Effector memory CD4-positive, alpha-beta T cell (primary cell): ENCODE results near the gene TEX264.

Experiments
- DNase-seq, 3 donors: peaks; one replicate each; pipeline ENCODE4 v3.0.0-alpha.2; 2020
- H3K27ac ChIP-seq: 2 replicates; pipeline ENCODE4 v1.7.0; 2013; ENCODE audit warnings: mild to moderate bottlenecking, low read length, moderate library complexity; ENCODE audit not compliant: insufficient read depth, poor library complexity, severe bottlenecking
- H3K27me3 ChIP-seq: replicated peaks from 2 replicates; pipeline ENCODE4 v1.7.0; 2013; ENCODE audit warnings: mild to moderate bottlenecking, low read length; ENCODE audit not compliant: insufficient read depth, control insufficient read depth, poor library complexity, severe bottlenecking
- H3K36me3 ChIP-seq: 2 replicates; pipeline ENCODE4 v1.7.0; 2013; ENCODE audit warnings: mild to moderate bottlenecking, low read length, moderate library complexity; ENCODE audit not compliant: control insufficient read depth, insufficient read depth
- H3K4me1 ChIP-seq: 2 replicates; pipeline ENCODE4 v1.7.0; 2013; ENCODE audit warnings: low read length, mild to moderate bottlenecking; ENCODE audit not compliant: control insufficient read depth, insufficient read depth, poor library complexity, severe bottlenecking
- H3K4me3 ChIP-seq: 2 replicates; pipeline ENCODE4 v1.7.0; 2013; ENCODE audit warnings: low read length, low read depth, mild to moderate bottlenecking; ENCODE audit not compliant: insufficient read depth, poor library complexity, severe bottlenecking
- H3K9me3 ChIP-seq: 2 replicates; pipeline ENCODE4 v1.7.0; 2013; ENCODE audit warnings: mild to moderate bottlenecking, low read length, moderate library complexity; ENCODE audit not compliant: control insufficient read depth

Gene TEX264

DNA sequence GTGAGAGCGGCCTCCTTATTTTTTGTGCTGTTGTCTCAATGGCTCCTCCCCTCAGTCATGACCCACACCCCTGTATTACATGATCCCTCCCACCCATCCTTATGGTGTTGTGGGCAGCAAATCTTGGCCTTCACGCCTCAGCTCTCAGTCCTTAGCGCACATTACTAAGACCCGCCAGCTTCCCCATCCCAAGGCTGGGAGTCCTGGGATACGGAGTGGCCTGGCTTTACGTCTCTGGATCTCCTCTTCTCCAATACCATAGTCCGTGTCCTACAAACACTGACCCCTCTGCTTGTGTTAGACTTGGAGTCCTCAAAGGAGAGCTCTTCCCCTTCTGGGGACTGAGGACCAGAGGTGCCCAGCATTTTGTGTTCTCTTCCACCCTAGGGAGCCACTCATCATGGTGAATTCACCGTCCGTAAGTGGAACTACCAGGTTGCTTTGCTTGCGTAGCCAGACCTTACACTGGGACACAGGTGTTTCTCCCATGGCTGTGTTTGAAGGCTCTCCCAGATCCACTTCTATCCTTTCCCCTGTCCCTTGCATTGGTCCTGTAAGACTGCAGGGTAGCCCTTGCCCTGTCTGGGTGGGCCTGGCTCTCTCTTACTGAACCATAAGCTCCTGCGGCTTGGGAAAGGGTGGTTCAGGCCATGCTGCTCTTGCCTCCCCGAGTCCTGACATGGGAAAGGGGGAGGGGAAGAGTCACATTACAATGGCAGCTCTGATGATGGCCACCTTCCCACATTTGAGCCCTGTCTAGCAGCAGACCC, 49.4 kb downstream of the TEX264 start:
- H3K27ac ChIP-seq: no peak overlapping the region
- H3K9me3 ChIP-seq: no peaks in the 10 kb centered on the region
- H3K4me1 ChIP-seq: peaks cover 10% of the 10 kb centered on the region
- no peaks in the 10 kb centered on the region for H3K36me3 ChIP-seq
- H3K4me3 ChIP-seq: no peak overlapping the region
- no peak for DNase-seq
- H3K27me3 ChIP-seq: no peaks in the 10 kb centered on the region

- no peak overlapping the region for H3K4me3 ChIP-seq
- DNase-seq: no peak
- no peaks in the 10 kb centered on the region for H3K36me3 ChIP-seq
- H3K27ac ChIP-seq: no peak overlapping the region
- no peaks in the 10 kb centered on the region for H3K9me3 ChIP-seq
- H3K4me1 ChIP-seq: peaks cover 10% of the 10 kb centered on the region
- H3K27me3 ChIP-seq: no peaks in the 10 kb centered on the region
Observed at GRCh38 chr3:51721062-51721745, 50.2 kb downstream of the TEX264 start.

DNA sequence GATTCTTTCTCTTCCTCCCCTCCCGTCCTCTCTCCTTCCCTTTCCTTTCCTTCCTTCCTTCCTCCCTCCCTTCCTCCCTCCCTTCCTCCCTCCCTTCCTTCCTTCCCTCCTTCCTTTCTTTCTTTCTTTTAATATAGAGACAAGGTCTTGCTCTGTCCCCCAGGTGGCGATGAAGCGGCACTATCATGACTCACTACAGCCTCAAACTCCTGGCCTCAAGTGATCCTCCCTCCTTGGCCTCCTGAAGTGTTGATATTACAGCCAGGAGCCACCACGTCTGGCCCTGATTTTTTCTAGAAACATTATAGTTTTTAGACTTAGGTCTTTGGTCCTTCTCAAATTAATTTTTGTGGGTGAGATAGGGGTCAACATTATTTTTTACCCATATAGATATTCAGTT, 51.3 kb downstream of the TEX264 start:
- DNase-seq: no peak

DNA sequence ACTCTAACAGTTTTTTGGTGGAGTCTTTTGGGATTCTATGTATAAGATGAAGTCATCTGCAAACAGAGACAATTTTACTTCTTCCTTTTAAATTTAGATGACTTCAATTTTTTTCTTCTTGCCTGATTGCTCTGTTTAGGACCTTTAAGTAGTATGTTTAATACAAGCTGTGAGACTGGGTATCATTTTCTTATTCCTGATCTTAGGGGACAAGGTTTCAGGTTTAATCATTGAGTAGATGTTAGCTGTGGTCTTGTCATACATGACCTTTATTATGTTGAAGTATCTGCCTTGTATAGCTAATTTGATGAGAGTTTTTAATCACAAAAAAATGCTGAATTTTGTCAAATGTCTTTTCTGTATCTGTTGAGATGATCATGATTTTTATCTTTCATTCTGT, 56.4 kb downstream of the TEX264 start:
- no peaks in the 10 kb centered on the region for H3K36me3 ChIP-seq
- no peak for DNase-seq
- no peaks in the 10 kb centered on the region for H3K27me3 ChIP-seq
- no peaks in the 10 kb centered on the region for H3K4me1 ChIP-seq
- no peak overlapping the region for H3K27ac ChIP-seq
- no peaks in the 10 kb centered on the region for H3K9me3 ChIP-seq
- no peak overlapping the region for H3K4me3 ChIP-seq

More for the DNA sequence above, 51.3 kb downstream of the TEX264 start:
- Histone ChIP-seq H3K9me3 (no peaks in the 10 kb centered on the region), H3K27me3 (no peaks in the 10 kb centered on the region), H3K4me1 (peaks cover 10% of the 10 kb centered on the region), H3K4me3 (no peak overlapping the region), H3K27ac (no peak overlapping the region), H3K36me3 (no peaks in the 10 kb centered on the region)

GRCh38 chr3:51729042-51729633, 58.1 kb downstream of the TEX264 start:
- H3K27me3 ChIP-seq: no peaks in the 10 kb centered on the region
- H3K36me3 ChIP-seq: no peaks in the 10 kb centered on the region
- DNase-seq: no peak
- H3K4me1 ChIP-seq: no peaks in the 10 kb centered on the region
- H3K9me3 ChIP-seq: no peaks in the 10 kb centered on the region
- H3K27ac ChIP-seq: no peak overlapping the region
- H3K4me3 ChIP-seq: no peak overlapping the region

DNA sequence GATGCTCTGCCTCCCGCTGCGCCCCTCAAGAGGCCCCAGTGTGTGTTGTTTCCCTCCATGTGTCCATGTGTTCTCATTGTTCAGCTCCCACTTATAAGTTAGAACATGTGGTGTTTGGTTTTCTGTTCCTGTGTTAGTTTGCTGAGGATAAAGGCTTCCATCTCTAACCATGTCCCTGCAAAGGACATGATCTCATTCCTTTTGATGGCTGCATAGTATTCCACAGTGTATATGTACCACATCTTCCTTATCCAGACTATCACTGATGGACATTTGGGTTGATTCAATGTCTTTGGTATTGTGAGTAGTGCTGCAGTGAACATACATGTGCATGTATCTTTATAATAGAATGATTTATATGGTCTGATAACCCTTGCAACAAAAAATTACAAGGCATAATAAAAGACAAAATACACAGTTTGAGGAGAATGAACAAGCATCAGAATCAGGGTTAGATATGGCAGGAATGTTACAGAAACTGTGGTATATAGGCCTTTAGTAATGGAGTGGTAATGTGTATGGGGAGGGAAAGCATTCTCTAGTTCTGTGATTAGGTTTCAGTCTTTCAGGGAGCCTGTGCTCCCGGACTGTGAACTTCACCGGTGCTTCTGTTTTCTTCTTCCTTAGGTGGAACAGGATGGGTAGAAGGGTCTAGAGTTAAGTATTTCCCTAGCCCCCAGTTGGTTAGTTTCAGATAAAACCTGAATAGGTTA, 63.0 kb downstream of the TEX264 start:
- no peaks in the 10 kb centered on the region for H3K4me1 ChIP-seq
- DNase-seq: no peak
- no peak overlapping the region for H3K27ac ChIP-seq
- H3K4me3 ChIP-seq: no peak overlapping the region
- no peaks in the 10 kb centered on the region for H3K36me3 ChIP-seq
- peaks cover 2% of the 10 kb centered on the region for H3K27me3 ChIP-seq
- no peaks in the 10 kb centered on the region for H3K9me3 ChIP-seq

DNA sequence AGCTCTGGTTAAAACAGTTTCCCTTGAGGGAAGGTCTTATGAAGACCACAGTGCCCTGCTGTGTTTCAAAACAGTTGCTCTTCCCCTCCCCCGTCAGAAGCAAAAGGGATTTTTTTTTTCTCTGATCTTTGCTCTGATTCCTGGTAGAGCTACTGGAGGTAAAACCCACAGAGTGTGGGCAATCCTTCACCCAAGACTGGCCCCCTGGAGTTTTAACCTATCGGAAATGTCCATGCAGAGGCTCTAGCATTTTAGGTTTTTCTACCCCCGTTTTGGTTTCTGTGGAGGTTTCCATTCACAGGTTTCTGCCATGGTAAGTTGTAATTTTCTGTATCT, 63.5 kb downstream of the TEX264 start:
- Histone ChIP-seq H3K4me3 (no peak overlapping the region), H3K27me3 (peaks cover 2% of the 10 kb centered on the region), H3K4me1 (no peaks in the 10 kb centered on the region), H3K9me3 (no peaks in the 10 kb centered on the region), H3K36me3 (no peaks in the 10 kb centered on the region), H3K27ac (no peak overlapping the region)
- no peak for DNase-seq

GRCh38 chr3:51735039-51735438, 64.0 kb downstream of the TEX264 start:
- DNase-seq: no peak
- Histone ChIP-seq H3K4me3 (no peak overlapping the region), H3K9me3 (no peaks in the 10 kb centered on the region), H3K27me3 (peaks cover 2% of the 10 kb centered on the region), H3K36me3 (no peaks in the 10 kb centered on the region), H3K27ac (no peak overlapping the region), H3K4me1 (no peaks in the 10 kb centered on the region)

DNA sequence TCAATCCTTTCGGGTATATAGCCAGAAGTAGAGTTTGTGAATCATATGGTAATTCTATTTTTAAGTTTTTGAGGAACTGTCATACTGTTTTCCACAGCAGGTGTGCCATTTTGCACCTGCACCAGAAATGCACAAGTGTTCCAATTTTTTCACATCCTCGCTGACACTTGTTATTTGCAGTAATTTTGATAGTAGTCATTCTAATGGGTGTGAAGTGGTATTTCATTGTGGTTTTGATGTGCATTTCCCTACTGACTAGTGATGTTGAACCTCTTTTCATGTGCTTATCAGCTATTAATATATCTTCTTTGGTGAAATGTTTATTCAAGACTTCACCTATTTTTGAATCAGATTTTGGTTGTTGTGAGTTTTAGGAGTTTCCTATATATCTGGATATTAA, 64.9 kb downstream of the TEX264 start:
- Histone ChIP-seq H3K9me3 (no peaks in the 10 kb centered on the region), H3K4me3 (no peak overlapping the region)

DNA sequence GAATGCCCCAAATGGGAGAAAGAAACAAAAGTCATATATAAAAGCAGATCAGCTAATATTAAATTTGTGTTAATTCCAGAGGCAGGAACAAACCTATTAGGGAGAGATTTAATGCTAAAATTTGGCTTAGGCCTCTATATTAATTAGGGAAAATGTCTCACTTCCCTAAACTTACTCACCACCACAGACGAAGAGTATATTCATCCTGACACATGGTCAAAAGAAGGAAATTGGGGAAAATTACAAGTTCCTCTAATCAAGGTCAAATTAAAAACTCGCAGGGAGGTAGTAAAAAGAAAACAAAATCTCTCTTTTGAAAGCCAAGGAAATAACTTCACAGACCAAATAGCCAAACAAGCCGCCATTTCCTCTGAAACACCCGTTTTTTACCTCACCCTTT, 68.1 kb downstream of the TEX264 start:
- DNase-seq: no peak
- Histone ChIP-seq H3K27ac (no peak overlapping the region), H3K4me1 (no peaks in the 10 kb centered on the region), H3K36me3 (no peaks in the 10 kb centered on the region), H3K4me3 (no peak overlapping the region), H3K9me3 (no peaks in the 10 kb centered on the region), H3K27me3 (peaks cover 2% of the 10 kb centered on the region)

More for the DNA sequence above, 64.9 kb downstream of the TEX264 start:
- H3K36me3 ChIP-seq: no peaks in the 10 kb centered on the region
- peaks cover 2% of the 10 kb centered on the region for H3K27me3 ChIP-seq
- H3K4me1 ChIP-seq: no peaks in the 10 kb centered on the region
- DNase-seq: no peak
- no peak overlapping the region for H3K27ac ChIP-seq
